H1 (cell line): ENCODE measurements around the gene WIPI1. TPM values are rescaled to one million over a fixed set of nuclear protein-coding genes. Genes with fewer than 3 reads are reported as not detected.

Experiments used
- CTCF ChIA-PET: fragments of 300-600 bp; sonication (Branson Sonifier 250); formaldehyde crosslinking; loops from one replicate; lab custom pipeline; 2021; ENCODE audit not compliant: partially characterized antibody; lab: Charles Lee
- POLR2A ChIA-PET: fragments of 300-600 bp; sonication (Branson Sonifier 250); formaldehyde crosslinking; loops from one replicate; lab custom pipeline; 2021; ENCODE audit warnings: inconsistent platforms; ENCODE audit not compliant: partially characterized antibody; lab: Charles Lee
- DNase-seq, 2 experiments: peaks; one replicate each; pipeline versions ENCODE4 v3.0.0 to v3.0.0-alpha.2; 2010 to 2022; ENCODE audit warnings: low spot score in 2 of 2, low read depth in 1 of 2, mixed read lengths in 1 of 2
- FAIRE-seq: peaks from 2 replicates; lab custom pipeline; 2011; peaks lifted over from hg19 to GRCh38; lab: Jason Lieb, UNC
- H2AFZ ChIP-seq: 2 replicates; pipeline ENCODE4 v1.8.1; 2012; ENCODE audit warnings: low read length, inconsistent platforms
- H2AK5ac ChIP-seq: 2 replicates; pipeline ENCODE4 v1.6.1; 2013; ENCODE audit warnings: low read depth, low read length
- H2BK120ac ChIP-seq: replicated peaks from 2 replicates; pipeline ENCODE3; 2013; ENCODE audit warnings: low read depth, low read length, inconsistent platforms
- H2BK12ac ChIP-seq: 2 replicates; pipeline ENCODE4 v1.6.1; 2013; ENCODE audit warnings: low read depth, low read length
- H2BK15ac ChIP-seq: 2 replicates; pipeline ENCODE4 v1.6.1; 2013; ENCODE audit warnings: low read length
- H2BK20ac ChIP-seq: 2 replicates; pipeline ENCODE4 v1.6.1; 2013; ENCODE audit warnings: low read length
- H2BK5ac ChIP-seq: 2 replicates; pipeline ENCODE4 v1.6.1; 2013; ENCODE audit warnings: low read depth, low read length
- H3K14ac ChIP-seq: 2 replicates; pipeline ENCODE4 v1.6.1; 2013; ENCODE audit warnings: inconsistent platforms; ENCODE audit not compliant: insufficient read length
- H3K18ac ChIP-seq: 2 replicates; pipeline ENCODE4 v1.6.1; 2013; ENCODE audit warnings: low read length; ENCODE audit errors: extremely low read depth
- H3K23ac ChIP-seq: 2 replicates; pipeline ENCODE4 v1.6.1; 2013; ENCODE audit warnings: inconsistent platforms; ENCODE audit not compliant: insufficient read length
- H3K23me2 ChIP-seq: 2 replicates; pipeline ENCODE4 v1.6.1; 2013; ENCODE audit warnings: low read depth, low read length
- H3K27ac ChIP-seq: 2 replicates; pipeline ENCODE4 v1.6.1; 2011; ENCODE audit warnings: low read depth, low read length, inconsistent platforms
- H3K27me3 ChIP-seq, 4 experiments: replicated peaks in 1 of 4; 1 replicate in 1 of 4; 2 replicates in 3 of 4; pipeline versions ENCODE4 v1.6.1 to v1.8.1; 2011 to 2013; ENCODE audit warnings: low read length in 3 of 4, mild to moderate bottlenecking in 3 of 4, inconsistent platforms in 2 of 4, mixed read lengths in 2 of 4, moderate library complexity in 1 of 4; ENCODE audit not compliant: control insufficient read depth in 3 of 4, insufficient read depth in 3 of 4; ENCODE audit errors: extremely low read depth in 1 of 4
- H3K36me3 ChIP-seq, 4 experiments: 2 replicates each; pipeline versions ENCODE4 v1.6.1 to v1.8.1; 2011 to 2013; ENCODE audit warnings: mild to moderate bottlenecking in 4 of 4, low read length in 3 of 4, moderate library complexity in 2 of 4, control low read depth in 1 of 4, inconsistent platforms in 1 of 4; ENCODE audit not compliant: insufficient read depth in 4 of 4, control insufficient read depth in 2 of 4
- H3K4ac ChIP-seq: replicated peaks from 2 replicates; pipeline ENCODE3; 2013; ENCODE audit warnings: low read length, low read depth, mixed read lengths, inconsistent platforms; ENCODE audit not compliant: insufficient read length
- H3K4me1 ChIP-seq, 4 experiments: replicated peaks in 1 of 4; 1 replicate in 1 of 4; 2 replicates in 3 of 4; pipeline versions ENCODE4 v1.6.1 to v1.8.1; 2011 to 2013; ENCODE audit warnings: low read length in 3 of 4, inconsistent platforms in 2 of 4, mixed read lengths in 1 of 4; ENCODE audit not compliant: insufficient read depth in 4 of 4, control insufficient read depth in 3 of 4
- H3K4me2 ChIP-seq, 2 experiments: 2 replicates each; pipeline versions ENCODE4 v1.6.1 to v1.8.1; 2011 to 2013; ENCODE audit warnings: low read depth in 2 of 2, low read length in 2 of 2, control low read depth in 1 of 2, inconsistent platforms in 1 of 2, mild to moderate bottlenecking in 1 of 2; ENCODE audit not compliant: insufficient read depth in 1 of 2
- H3K4me3 ChIP-seq, 4 experiments: fragments of 200-600, 300-600 bp in 1 of 4; sonication (generic), shearing (Covaris generic), sonication (Bioruptor Twin) in 1 of 4; 2 replicates each; pipeline versions ENCODE4 v1.5.1 to v1.8.1; 2011 to 2016; ENCODE audit warnings: low read length in 4 of 4, low read depth in 3 of 4, control low read depth in 2 of 4, inconsistent platforms in 2 of 4, mild to moderate bottlenecking in 2 of 4, mixed read lengths in 1 of 4, moderate library complexity in 1 of 4; ENCODE audit not compliant: insufficient read depth in 2 of 4; ENCODE audit errors: extremely low read depth in 1 of 4
- H3K56ac ChIP-seq: replicated peaks from 2 replicates; pipeline ENCODE3; 2013; ENCODE audit warnings: low read depth, mild to moderate bottlenecking, mixed read lengths, low read length, inconsistent platforms; ENCODE audit not compliant: insufficient read length
- H3K79me1 ChIP-seq: 2 replicates; pipeline ENCODE4 v1.6.1; 2013; ENCODE audit warnings: low read depth, low read length, control low read depth
- H3K79me2 ChIP-seq, 2 experiments: 2 replicates each; pipeline versions ENCODE4 v1.6.1 to v1.8.1; 2012 to 2013; ENCODE audit warnings: low read length in 2 of 2, mild to moderate bottlenecking in 2 of 2, inconsistent platforms in 1 of 2; ENCODE audit not compliant: insufficient read depth in 2 of 2, control insufficient read depth in 1 of 2
- H3K9ac ChIP-seq, 4 experiments: replicated peaks in 1 of 4; 1 replicate in 1 of 4; 2 replicates in 3 of 4; pipeline versions ENCODE4 v1.6.1 to v1.8.1; 2011 to 2013; ENCODE audit warnings: low read depth in 3 of 4, low read length in 3 of 4, control low read depth in 2 of 4, mild to moderate bottlenecking in 2 of 4, moderate library complexity in 2 of 4, inconsistent platforms in 1 of 4; ENCODE audit errors: extremely low read depth in 1 of 4
- H3K9me3 ChIP-seq, 2 experiments: 2 replicates each; pipeline versions ENCODE4 v1.6.1 to v1.8.1; 2012 to 2013; ENCODE audit warnings: mild to moderate bottlenecking in 2 of 2, moderate library complexity in 2 of 2, control low read depth in 1 of 2, inconsistent platforms in 1 of 2, low read depth in 1 of 2, low read length in 1 of 2, mixed read lengths in 1 of 2; ENCODE audit not compliant: insufficient read depth in 2 of 2
- H4K20me1 ChIP-seq, 2 experiments: replicated peaks in 1 of 2; 2 replicates each; pipeline versions ENCODE3 to v1.8.1; 2011 to 2013; ENCODE audit warnings: inconsistent platforms in 2 of 2, low read length in 2 of 2, mild to moderate bottlenecking in 1 of 2; ENCODE audit not compliant: insufficient read depth in 2 of 2, control insufficient read depth in 1 of 2
- H4K5ac ChIP-seq: 2 replicates; pipeline ENCODE4 v1.6.1; 2013; ENCODE audit warnings: low read length, low read depth, mixed read lengths, inconsistent platforms; ENCODE audit not compliant: insufficient read length
- H4K8ac ChIP-seq: 2 replicates; pipeline ENCODE4 v1.8.0; 2013; ENCODE audit warnings: mild to moderate bottlenecking, moderate library complexity, low read length, inconsistent platforms; ENCODE audit not compliant: insufficient read depth; ENCODE audit errors: extremely low read depth
- H4K91ac ChIP-seq: replicated peaks from 2 replicates; pipeline ENCODE3; 2013; ENCODE audit warnings: low read length, mixed read lengths, inconsistent platforms; ENCODE audit not compliant: insufficient read length
- ASH2L ChIP-seq: fragments of 200-600, 300-600 bp; sonication (generic); IDR thresholded peaks from one replicate; pipeline ENCODE4 v1.7.1; 2017; ENCODE audit warnings: low read length
- CEBPB ChIP-seq: IDR thresholded peaks from 2 replicates; pipeline ENCODE4 v1.6.1; 2012; ENCODE audit warnings: low read depth, low read length
- EP300 ChIP-seq, 2 experiments: IDR thresholded peaks; 1 replicate in 1 of 2; 2 replicates in 1 of 2; pipeline ENCODE4 v1.6.1; 2011 to 2012; ENCODE audit warnings: low read depth in 2 of 2, low read length in 2 of 2, mild to moderate bottlenecking in 2 of 2, borderline replicate concordance in 1 of 2, inconsistent platforms in 1 of 2, moderate library complexity in 1 of 2
- EZH2 ChIP-seq: fragments of 200-600 bp; sonication (generic); IDR thresholded peaks from 2 replicates; pipeline ENCODE4 v1.7.1; 2012; ENCODE audit warnings: low read depth, mild to moderate bottlenecking, moderate library complexity, low read length, inconsistent platforms; ENCODE audit not compliant: severe bottlenecking
- HDAC6 ChIP-seq: IDR thresholded peaks from one replicate; pipeline ENCODE4 v1.7.1; 2012; ENCODE audit warnings: low read depth, mild to moderate bottlenecking, inconsistent platforms, low read length, moderate library complexity
- RAD21 ChIP-seq, 2 experiments: IDR thresholded peaks in 1 of 2; conservative IDR thresholded peaks in 1 of 2; 2 replicates each; pipeline ENCODE4 v1.6.1; 2011; ENCODE audit warnings: low read depth in 2 of 2, low read length in 2 of 2, improper control_type of control experiment in 1 of 2, inconsistent platforms in 1 of 2, mild to moderate bottlenecking in 1 of 2, moderate library complexity in 1 of 2
- SUZ12 ChIP-seq: fragments of 200-600 bp; sonication (generic); IDR thresholded peaks from 2 replicates; pipeline ENCODE4 v1.6.1; 2012; ENCODE audit warnings: mild to moderate bottlenecking, inconsistent platforms, low read length, moderate library complexity, mixed read lengths
- USF2 ChIP-seq: IDR thresholded peaks from 2 replicates; pipeline ENCODE4 v1.6.1; 2011; ENCODE audit warnings: low read length, improper control_type of control experiment
- YY1 ChIP-seq: IDR thresholded peaks from 2 replicates; pipeline ENCODE4 v1.6.1; 2011; ENCODE audit warnings: low read depth, mild to moderate bottlenecking, low read length
- ZNF274 ChIP-seq: IDR thresholded peaks from 2 replicates; pipeline ENCODE4 v1.7.0; 2012; ENCODE audit warnings: low read length, borderline replicate concordance; ENCODE audit errors: extremely low read depth
- WGBS, 2 experiments: shearing (Covaris generic) in 1 of 2; methylation state at CpG; one replicate each; pipeline versions ENCODE4 v1.1.6 to v1.1.7; 2013 to 2015; ENCODE audit warnings: low lambda C conversion rate in 2 of 2, mixed read lengths in 2 of 2, inconsistent platforms in 1 of 2, low coverage in 1 of 2, missing lambda C conversion rate in 1 of 2; ENCODE audit not compliant: insufficient replicate concordance in 2 of 2, insufficient coverage in 1 of 2, insufficient read length in 1 of 2; ENCODE audit errors: extremely low coverage in 1 of 2, missing lambda C conversion rate in 1 of 2; 5-methylcytosine and 5-hydroxymethylcytosine counted together
- polyA plus RNA-seq, 7 experiments: library from polyadenylated mRNA; depleted of rRNA in 3 of 7; stranded (reverse) in 5 of 7; unstranded in 2 of 7; fragments of >200 nt in 5 of 7; fragments of 200-250 nt in 2 of 7; gene quantifications; 1 replicate in 5 of 7; 2 replicates in 1 of 7; 4 replicates in 1 of 7; pipeline versions ENCODE4 v1.2.1 to v1.2.3, GENCODE V29; 2011 to 2013; ENCODE audit warnings: missing spikeins in 2 of 7, mixed read lengths in 2 of 7
- total RNA-seq: library from RNA; stranded (reverse); fragmentation: NEBNext Ultra II Directional; extraction: Animal tissue kit (Norgen Biotek cat#: 25700); gene quantifications from 2 replicates; pipeline ENCODE4 v1.2.1, GENCODE V29; 2021

WIPI1 gene
- total and polyA plus RNA-seq, 2 of the 8 experiments (the other 6 are each of a cell fraction or from before 2014, with no cell fraction given), result 16.6 to 17.4 TPM

DNA sequence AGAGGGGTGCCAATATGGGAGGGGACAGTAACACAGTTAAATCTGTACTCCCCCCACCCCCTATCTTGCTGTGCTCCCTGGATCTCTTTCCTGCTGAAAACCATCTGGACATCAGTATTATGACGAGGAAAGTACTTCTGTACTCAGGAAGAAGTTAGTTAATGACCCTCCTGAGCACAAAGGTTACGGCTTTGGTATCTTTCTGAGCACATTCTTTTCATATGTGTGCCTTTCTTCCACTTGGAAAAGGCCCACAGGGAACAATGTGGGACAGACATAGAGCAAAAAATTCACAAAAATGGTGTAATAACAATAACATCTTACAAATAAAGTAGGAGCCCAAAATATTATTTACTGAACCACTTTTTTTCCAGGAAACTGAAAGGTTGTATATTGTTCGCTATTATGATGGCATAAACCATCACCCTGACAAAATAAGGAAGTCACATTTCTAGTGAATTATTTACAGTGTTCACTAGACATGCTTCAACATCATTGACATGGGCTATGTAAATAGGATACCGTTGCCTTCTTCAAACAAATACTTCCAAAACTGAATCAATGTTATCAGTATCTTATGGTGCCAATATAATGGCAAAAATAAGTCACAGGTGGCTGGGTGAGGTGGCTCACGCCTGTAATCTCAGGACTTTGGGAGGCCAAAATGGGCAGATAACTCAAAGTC is 5.5 kb downstream of the WIPI1 start:
- Histone ChIP-seq H2BK5ac (no peak overlapping the region), H3K4me1 (peaks cover 3 to 4% (median 3%) of the 10 kb centered on the region in 4 experiments; a peak in 5 of 7 replicates), H3K36me3 (peaks cover 0 to 6% (median under 1%) of the 10 kb centered on the region in 4 experiments; a peak in 1 of 8 replicates), H3K18ac (no peak overlapping the region), H3K14ac (no peak overlapping the region), H2BK15ac (no peak overlapping the region), H2AFZ (no peak overlapping the region), H3K27me3 (no peaks in the 10 kb centered on the region), H3K23me2 (peaks cover 4% of the 10 kb centered on the region; the same call in 1 of the 2 replicates), H3K23ac (no peak overlapping the region), H3K9me3 (no peaks in the 10 kb centered on the region), H3K56ac (no peak overlapping the region), H4K8ac (no peak overlapping the region), H3K4ac (no peak overlapping the region), H3K79me2 (no peaks in the 10 kb centered on the region), H3K27ac (no peak overlapping the region), H4K5ac (no peak overlapping the region), H2BK120ac (no peak overlapping the region), H2AK5ac (no peak overlapping the region), H3K9ac (no peak overlapping the region), H3K4me3 (no peak overlapping the region), H4K91ac (no peak overlapping the region), H2BK12ac (no peak overlapping the region), H3K4me2 (no peak overlapping the region), H4K20me1 (no peaks in the 10 kb centered on the region), H3K79me1 (no peaks in the 10 kb centered on the region), H2BK20ac (no peak overlapping the region)
- no peak for TF ChIP-seq HDAC6
- no peak for TF ChIP-seq CEBPB
- no peak for TF ChIP-seq YY1
- TF ChIP-seq EZH2, result no peak
- TF ChIP-seq EP300 (IDR thresholded peaks at IDR 0.05; ENCODE audit: borderline replicate concordance in 1 of 2, low read depth in 2 of 2, low read length in 2 of 2), result no peak
- TF ChIP-seq USF2, result no peak
- TF ChIP-seq RAD21 (IDR thresholded peaks at IDR 0.05 in 1 of 2, conservative IDR thresholded peaks at IDR 0.05 in 1 of 2; ENCODE audit: low read depth in 2 of 2, low read length in 2 of 2), result no peak
- no peak for TF ChIP-seq ZNF274
- no peak for TF ChIP-seq SUZ12
- no peak for TF ChIP-seq ASH2L
- ChIA-PET POLR2A (interaction anchor here (1.1 kb wide), 1 partner anchor 27 kb away, joined by 3 read pairs; no protein-coding TSS in a partner anchor), CTCF (interaction anchor here (1.3 kb wide), 1 partner anchor 34 kb away, joined by 4 read pairs; no protein-coding TSS in a partner anchor)
- 90% methylated on average over 5 of the region's 5 CpGs; no CpG with 5 or more reads in 1 of the 2 experiments for WGBS, 2 experiments
- DNase-seq, result no peak
- FAIRE-seq, result no peak
